GM21526 (cell line): Measurements from ENCODE around the gene ZNF385B.

Experiments
- ATAC-seq: cut with Tn5 transposase; IDR thresholded peaks from one replicate; pipeline ENCODE4 v1.9.1; 2021; ENCODE audit warnings: moderate library complexity; ENCODE audit not compliant: unreplicated experiment, low FRiP score

The ZNF385B gene

DNA sequence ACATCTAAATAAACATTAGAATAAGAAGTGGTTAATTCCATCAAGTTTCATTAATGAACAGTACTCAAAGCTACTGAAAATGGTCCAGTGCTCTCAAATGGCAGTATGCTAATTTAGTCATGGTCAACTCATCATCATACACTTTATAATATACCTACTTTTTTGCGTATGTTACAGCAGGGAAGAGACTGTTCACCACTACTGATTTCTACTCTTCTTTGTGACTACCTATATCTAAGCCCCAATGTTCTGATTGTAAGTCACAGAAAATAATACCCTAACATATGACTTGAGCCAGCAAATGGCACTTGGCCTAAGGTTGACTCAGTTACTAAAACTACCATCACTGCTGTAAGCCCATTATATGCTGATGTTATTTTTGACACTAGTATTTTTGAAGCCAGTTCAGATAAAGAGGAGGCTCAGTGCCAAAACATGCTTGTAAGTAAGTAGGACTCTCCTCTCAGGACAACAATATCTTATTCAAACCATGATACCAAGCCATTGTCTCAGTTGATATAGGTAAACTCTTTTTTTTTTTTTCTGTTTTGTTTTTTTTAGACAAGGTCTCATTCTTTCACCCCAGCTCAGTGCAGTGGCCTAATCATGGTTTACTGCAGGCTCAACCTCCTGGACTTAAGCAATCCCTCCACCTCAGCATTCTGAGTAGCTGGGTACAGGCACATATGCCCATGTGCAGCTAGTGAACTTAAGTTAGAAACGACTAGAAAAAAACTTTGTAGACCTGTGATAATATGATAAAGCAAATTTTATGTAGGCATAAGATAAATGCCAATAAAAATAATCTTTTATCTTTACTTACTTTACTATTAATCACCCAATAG is 266.9 kb downstream of the ZNF385B start:
- ATAC-seq, result no peak

GRCh38 chr2:179593323-179593722 is 268.1 kb downstream of the ZNF385B start:
- no peak for ATAC-seq

GRCh38 chr2:179592167-179592936 is 269.1 kb downstream of the ZNF385B start:
- no peak for ATAC-seq

GRCh38 chr2:179591690-179592089 is 269.7 kb downstream of the ZNF385B start:
- ATAC-seq, result no peak

DNA sequence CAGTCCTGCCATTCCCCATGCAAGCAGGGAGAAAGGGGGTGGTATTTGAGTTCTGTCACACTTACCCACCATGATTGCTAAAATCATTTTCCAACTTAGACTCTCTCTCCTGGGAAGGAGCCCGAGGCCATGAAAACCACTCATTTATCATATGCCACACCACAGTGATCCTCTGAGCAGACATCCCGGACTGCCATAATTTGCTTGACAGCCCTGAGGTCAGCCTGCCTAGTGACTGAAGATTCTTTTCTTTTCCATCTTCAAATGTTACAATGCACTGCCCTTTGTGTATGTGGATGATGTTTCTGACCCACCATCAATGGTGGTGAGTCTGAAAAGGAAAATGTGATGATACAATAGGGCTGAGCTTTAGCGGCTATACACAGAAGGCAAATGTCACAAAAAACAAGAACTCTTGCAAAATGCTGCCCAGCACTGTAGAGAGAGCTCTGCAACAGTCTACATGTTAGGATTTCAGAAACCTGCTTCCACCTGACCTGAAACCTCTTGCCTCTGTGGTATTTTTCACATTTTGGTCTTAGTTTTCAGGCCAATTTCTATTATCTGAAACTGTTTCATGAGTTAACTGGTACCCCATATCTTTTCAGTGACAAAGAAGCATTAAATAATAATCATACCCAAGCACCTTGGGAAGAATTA is 272.8 kb downstream of the ZNF385B start:
- no peak for ATAC-seq

DNA sequence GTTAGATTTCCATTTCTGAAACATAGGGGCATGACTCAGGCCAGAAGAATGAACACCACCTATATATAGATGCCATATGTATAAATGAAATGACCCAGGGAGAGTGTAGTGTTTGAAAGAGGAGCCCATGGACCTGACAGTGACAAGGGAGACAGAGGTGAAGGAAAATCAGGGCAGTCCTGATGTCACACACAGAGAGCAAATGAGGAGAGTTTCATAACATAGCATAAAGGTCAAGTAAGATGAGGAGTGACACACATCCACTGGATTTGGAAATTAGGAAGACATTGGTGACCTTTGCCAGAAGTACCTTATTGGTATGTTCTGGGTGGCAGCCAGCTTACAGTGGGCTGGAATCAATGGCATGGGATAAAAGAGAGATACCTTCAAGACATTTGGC is 276.7 kb downstream of the ZNF385B start:
- no peak for ATAC-seq

DNA sequence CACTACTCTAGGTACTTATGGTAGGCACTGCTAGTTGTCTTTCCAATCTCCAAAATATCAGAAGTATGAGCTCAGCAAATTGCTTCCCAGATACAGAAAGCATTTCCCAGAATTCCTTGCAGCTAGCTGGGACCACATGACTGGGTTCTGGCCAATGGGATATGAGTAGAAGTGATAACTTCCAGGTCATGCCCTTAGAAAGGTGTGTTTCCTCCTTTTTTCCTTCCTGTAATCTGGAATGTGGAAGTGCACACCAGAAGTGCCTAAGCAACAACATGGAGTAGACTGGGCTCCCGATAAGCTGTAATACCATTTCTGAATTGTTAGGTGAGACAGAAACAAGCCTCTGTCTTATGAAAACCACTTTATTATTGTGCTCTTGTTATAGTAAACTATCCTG is 279.8 kb downstream of the ZNF385B start:
- ATAC-seq, result no peak

DNA sequence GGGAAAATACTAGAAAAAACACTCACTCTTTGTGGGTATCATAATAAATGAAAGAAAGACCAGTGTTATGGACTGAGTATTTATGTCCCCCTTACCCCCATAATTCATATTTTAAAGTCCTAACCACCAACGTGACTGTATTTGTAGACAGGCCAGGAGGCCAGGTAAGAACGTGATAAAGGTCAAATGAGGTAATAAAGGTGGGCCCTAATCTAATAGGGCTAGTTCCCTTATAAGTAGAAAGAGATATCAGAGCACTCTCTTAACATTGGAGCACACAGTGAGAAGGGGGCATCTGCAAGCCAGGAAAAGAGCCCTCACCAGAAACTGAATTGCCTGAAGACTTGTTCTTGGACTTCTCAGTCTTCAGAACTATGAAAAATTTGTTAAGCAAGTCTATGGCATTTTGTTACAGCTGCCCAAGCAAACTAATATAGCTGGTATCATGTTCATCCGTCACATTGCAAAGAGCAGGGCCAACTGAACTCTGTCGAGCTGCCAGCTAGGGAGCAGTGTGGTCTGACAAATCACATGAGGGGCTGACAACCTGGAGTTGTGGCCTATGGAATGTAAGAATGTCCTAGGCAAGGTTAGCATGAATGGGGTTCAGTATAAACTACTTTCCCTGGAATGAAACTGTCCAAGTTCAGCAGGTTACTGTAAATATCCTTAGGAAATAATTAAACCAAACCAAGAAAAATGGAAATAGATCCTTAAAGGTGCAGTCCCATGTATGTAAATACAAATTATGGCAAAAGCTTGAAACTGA is 280.9 kb downstream of the ZNF385B start:
- ATAC-seq, result no peak

- ATAC-seq, result no peak
Observed at GRCh38 chr2:179579800-179580199, 281.6 kb downstream of the ZNF385B start.

DNA sequence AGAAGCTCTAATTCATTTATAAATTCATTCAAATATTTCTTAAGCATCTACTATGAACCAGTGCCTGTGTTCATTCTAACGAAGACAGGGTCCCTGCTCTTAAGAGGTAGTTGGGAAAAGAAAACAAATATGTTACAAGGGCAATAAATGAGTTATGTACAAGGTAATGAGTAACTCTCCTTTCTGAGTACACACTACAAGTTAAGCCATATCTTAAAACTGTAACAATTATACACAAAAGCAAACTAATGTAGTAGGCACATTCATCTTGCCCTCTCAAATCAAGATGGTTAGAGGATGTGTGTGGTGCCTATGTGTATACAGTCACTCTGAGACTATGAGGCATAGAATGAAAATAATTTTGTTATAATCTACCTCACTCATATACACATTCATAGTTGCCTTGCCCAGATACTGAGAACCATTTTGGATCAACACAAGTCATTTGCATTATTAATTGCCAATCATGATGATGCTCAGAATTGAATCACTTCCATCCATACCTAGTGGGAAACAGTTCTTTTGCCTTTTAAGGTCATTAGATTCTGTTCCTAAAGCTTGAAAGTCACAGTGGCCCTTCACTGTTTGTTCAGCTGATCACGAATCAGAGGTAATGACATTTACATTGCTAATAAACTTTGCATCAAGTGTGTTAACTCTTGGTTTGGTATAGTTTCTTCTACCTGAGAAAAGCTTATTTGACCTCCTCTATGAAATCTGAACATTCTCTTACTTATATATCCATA is 283.1 kb downstream of the ZNF385B start:
- no peak for ATAC-seq

- ATAC-seq, result no peak
Observed at GRCh38 chr2:179574061-179574519, 287.3 kb downstream of the ZNF385B start.

- no peak for ATAC-seq
Observed at GRCh38 chr2:179572544-179572943, 288.9 kb downstream of the ZNF385B start.

GRCh38 chr2:179571721-179572120 is 289.7 kb downstream of the ZNF385B start:
- ATAC-seq, result no peak

DNA sequence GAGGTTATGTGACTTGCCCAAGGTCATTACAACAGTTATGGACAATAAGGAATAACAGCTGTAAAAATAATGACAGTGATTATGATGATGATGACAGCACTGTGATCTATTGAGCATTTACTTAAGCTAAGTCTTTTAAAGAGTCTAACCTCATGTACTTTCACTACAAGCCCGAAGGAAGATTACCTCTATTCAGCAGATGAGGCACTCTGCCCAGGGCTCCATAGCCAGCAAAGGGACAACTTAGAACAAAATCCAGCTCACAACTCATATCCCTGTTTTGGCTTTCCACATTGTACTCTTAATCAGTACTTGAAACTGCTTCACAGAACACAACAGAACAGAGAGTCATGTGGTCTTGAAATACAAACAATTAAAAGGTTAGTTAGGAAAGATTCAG is 290.2 kb downstream of the ZNF385B start:
- ATAC-seq, result no peak

DNA sequence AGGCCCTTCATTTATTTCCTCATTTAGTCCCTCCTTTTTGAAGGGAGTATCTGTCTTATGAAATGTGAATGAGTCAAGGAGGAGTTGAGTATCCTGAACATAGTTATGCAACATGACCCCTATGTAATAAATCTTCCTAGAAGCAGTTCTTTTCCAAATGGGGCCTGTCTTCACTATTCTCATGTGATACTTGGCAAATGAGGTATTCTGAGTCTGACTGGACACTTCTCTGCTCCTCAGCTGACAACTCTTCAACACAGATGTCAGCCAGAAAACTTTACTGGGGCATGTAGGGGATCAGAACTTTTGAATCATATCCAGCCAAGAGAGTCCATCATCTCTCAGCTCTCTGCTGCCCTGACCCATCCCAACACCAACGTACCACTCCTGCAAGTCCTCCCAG is 291.6 kb downstream of the ZNF385B start:
- no peak for ATAC-seq

- ATAC-seq, result no peak
Observed at GRCh38 chr2:179565807-179566206, 295.6 kb downstream of the ZNF385B start.

GRCh38 chr2:179562330-179562885 is 299.0 kb downstream of the ZNF385B start:
- ATAC-seq, result no peak

- no peak for ATAC-seq
Observed at GRCh38 chr2:179561702-179562101, 299.7 kb downstream of the ZNF385B start.

DNA sequence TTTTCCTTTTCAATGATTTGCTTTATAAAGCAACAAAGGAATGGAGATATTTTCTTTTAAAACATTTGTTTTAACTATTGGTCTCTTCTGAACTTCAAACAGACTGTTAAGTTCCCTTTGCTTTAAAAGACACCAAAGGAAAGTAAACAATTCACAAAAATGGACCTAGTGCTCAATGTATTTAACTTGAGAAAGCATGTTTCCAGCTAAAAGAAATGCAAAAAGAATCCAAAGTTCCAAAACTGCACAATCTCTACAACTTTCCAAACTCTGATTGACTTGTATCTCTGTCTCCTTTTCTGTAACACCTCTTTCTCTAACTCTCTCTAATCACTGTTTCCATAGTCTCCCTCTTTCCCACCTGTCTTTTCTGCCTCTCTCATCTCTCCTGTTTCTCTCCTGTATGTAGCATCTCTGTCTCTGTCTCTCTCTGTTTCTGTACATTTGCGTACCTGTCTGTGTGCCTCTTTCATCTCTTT is 301.1 kb downstream of the ZNF385B start:
- ATAC-seq, result no peak
